GM19468 (cell line): ENCODE measurements around the gene TUBGCP2.
"Not testable (repeated sequence)": the region's sequence is repeated elsewhere in the genome, so short reads cannot be mapped to it uniquely, and the experiment has no call there.

Experiments
- ATAC-seq: cut with Tn5 transposase; IDR thresholded peaks from one replicate; pipeline ENCODE4 v1.9.1; 2021; ENCODE audit warnings: mild to moderate bottlenecking, moderate library complexity, moderate number of reproducible peaks; ENCODE audit not compliant: unreplicated experiment; ENCODE audit errors: extremely low read depth

Gene TUBGCP2

DNA sequence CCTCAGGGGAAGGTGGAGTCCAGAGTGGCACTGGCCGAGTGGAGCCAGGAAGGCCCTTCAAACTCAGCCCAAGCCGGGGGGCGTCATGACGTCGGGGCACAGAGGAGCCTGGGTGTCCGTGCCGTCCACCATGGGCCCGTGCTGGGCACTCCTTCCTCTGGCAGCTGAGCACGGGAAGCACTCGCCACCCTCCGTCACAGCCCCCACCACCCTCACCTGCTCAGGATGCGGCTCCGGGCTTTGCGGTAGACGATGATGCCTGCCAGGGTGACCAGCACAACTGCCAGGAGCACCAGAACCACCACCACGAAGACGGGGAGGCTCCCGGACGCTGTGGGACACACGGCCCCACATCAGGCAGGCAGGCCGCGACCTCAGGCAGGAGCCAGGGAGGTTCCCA, 40.1 kb downstream of the TUBGCP2 start:
- no peak for ATAC-seq

DNA sequence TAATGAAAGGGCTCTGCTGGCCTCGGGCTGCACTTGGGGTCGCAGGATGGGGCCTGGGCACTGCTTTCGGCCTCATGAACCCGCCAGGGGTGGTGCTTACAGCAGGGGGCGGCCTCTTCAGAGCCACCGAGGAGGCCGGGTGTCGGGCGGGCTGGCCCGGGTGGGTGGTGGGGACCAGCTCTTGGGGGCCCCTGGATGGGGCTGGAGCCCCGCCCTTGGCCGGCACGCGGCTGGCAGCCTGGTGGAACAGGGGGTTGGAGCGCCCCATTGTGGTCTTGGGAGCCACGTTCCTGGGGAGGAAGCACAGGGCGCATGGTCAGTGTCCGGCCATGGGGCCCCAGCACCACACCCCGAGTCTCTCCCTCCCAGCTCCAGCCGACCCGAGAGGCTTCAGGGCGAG, 40.8 kb downstream of the TUBGCP2 start:
- ATAC-seq: no peak

DNA sequence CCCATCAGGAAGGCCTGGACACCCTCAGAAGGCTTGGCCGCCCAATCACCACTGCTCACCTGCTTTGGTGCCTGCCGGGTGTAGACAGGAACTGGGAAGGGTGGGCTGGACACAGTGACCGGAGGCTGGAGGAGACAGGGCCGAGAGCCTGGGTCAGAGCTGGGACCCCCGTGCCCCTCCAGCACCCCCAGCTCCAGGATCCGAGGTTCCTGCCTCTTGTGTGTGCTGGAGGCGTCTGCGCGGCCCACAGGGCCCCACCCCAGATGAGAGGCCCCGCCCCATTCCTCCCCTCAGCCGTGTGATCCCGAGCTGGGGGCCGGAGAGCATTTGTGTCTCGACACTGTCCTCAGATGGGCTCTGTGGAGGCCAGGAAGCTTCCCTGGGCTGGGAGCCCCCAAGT, 41.4 kb downstream of the TUBGCP2 start:
- no peak for ATAC-seq

DNA sequence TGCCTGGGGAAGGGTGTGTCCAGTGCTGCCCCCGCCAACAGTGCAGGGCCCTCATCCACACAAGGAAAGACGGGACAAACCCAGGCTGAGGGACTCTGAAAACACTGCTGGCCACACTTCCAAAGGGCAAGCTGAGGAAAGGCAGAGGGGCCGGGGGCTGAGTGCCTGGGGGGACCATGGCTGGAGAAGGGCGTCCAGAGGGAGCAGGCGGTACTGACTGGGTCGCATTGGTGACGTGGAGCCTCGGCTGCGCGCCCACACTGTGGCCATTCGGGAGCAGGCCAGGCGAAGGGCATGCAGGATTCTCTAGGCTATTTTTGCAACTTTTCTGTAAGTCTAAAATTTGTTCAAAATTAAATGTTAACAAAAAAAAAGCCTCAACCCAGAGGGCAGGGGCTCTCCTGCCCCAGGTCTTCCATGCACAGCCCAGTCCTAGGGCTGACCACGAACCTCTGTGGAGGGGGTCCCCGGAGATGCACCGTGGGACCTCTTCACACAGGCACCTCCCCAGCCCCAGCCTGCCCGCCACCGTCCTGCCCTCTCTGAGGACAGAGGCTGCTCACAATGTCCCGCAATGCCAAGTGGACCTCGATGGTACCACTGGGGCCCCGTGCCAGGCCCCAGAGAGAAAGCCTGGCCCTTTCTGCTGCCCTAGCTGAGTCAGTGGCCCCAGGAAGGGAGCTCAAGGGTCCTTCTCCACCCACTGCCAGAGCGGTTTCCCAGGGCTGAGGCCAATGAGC, 42.4 kb downstream of the TUBGCP2 start:
- ATAC-seq: no peak

DNA sequence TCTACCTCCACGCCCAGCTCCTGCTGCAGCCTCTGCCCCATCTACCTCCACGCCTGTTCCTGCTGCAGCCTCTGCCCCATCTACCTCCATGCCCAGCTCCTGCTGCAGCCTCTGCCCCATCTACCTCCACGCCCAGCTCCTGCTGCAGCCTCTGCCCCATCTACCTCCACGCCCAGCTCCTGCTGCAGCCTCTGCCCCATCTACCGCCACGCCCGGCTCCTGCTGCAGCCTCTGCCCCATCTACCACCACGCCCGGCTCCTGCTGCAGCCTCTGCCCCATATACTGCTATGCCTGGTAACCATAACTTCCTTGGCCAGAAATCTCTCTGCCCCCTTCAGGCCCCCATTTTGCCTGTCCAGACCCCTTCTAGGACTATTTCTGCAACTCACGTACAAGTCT, 43.6 kb downstream of the TUBGCP2 start:
- ATAC-seq: not testable (repeated sequence)

DNA sequence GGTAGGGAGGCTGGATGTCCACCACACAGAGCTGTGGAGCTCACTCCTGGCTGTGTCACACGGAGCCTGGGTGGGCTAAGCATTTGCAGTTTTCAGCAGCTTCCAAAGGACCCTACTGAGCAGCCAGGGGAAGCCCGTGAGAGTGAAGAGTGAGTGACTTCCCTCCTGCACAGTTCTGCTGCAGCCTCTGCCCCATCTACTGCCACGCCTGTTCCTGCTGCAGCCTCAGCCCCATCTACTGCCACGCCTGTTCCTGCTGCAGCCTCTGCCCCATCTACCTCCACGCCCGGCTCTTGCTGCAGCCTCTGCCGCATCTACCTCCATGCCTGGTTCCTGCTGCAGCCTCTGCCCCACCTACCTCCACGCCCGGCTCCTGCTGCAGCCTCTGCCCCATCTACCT, 44.2 kb downstream of the TUBGCP2 start:
- ATAC-seq: no peak

DNA sequence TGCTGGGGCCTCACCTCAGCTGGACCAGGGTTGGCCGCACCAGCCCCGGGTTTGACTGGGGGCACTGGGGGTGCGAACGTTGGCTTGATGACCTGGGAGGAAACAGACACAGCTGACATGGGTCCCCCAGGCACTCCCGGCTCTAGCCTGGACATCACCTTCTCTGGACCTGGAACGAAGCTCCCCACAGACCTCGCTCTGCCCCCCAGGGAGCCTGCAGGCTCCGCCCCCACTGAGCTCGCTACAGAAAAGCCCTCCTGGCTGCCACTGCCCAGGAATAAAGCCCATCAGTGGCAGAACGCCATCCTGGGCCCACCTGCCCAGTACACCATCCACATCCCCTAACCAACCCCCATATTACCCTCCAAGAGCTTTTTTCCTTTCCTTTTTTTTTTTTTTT, 45.0 kb downstream of the TUBGCP2 start:
- no peak for ATAC-seq

DNA sequence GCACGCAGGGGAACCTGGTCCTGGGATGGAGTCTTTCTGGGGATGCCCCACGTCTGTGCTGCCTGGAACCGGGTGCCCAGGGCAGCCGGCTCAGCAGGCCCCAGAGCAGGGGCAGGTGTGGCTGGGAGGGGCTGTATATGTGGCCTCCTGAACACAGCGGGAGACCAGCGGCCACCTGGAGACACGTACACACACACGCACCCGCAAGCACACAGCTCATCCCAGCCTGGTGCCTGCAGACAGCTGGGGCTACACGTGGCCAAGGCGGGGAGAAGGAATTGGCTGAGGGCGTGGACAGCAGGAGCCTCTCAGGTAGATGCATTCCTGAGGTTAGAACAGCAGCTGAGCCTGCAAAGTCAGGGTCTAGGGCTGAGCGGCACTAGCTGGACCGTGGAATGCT, 46.0 kb downstream of the TUBGCP2 start:
- no peak for ATAC-seq

DNA sequence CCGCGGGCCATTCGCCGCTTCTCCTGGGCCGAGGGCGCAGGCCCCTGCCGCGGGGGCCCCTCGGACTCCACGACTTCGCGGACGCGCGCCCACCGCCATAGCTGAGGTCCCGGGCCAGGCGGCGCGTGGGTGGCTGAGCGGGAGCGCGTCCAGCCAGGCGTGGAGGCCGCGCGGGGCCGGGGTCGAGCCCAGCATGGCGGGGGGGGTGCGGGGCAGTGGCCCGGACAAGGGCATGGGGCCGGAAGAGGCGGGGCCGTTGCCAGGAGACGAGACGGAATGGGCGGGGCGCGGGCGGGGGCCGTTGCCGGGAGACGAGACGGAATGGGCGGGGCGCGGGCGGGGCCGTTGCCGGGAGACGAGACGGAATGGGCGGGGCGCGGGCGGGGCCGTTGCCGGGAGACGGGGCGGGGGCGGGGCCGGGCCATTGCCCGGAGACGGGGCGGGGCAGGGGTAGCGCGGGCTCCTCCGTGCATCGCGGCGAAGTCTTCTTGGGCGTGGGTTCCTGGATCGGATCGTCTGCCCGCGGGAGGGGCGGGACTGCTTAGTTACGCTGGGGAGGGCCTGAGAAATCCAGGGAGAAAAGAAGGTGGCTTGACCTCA, 46.8 kb downstream of the TUBGCP2 start:
- ATAC-seq: peak; percentile 17

DNA sequence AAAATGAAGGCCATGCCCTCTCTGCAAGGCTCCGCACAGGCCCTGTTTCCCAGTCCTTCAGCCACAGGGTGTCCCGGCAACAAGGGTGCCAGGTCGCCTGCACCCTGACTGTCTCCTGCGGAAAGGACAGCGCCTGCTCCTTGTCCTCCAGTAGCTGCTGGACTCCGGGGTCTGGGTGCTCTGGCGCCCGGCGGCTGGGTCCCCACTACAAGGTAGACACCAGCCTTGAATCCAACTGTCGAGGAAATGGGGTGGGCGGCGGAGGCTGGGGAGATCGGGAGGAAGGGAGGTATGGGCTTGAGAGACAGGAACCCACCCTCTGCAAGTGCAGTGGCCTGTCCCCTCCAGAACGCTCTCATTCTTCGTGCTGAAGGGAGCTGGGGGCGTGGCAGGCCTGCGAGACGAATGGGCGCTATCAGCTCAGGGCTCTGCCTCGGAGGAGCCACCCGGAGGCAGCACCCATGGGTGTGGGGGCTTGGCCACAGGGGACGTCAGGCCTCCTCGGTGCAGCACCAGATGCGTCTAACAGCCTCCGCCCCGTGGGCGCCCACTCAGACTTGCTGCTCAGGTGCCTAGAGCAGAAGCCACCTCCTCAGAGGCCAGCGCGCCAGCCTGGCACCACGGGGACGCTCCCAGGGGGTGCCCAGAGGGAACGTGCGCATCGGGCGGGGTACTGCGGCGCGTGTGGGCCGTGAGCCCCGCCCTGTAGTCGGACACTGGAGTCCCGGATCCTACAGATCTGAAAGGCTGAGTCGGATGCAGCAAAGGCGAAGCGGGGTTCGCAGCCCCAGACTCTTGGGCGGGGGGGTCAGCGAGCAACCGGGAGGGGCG, 47.6 kb downstream of the TUBGCP2 start:
- peak; percentile 27 for ATAC-seq

DNA sequence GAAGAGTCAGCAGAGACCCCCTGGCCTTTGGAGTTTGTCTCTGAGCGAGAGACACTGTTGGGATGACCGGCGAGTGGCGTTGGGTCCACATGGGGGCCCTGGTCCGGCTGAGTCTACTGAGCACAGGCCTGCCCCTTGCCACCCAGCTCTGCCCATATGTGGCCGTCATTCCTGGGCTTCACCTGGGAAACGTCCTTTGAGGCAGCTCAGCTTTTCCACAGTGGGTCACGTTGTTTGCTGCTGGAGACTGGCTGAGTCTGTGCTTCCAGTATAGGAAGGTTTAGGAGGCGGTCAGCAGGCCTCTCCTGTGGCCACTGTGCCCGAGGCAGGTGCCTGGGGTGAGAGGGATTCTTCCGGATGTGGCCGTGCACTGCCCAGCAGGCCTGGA, 49.1 kb downstream of the TUBGCP2 start:
- no peak for ATAC-seq

DNA sequence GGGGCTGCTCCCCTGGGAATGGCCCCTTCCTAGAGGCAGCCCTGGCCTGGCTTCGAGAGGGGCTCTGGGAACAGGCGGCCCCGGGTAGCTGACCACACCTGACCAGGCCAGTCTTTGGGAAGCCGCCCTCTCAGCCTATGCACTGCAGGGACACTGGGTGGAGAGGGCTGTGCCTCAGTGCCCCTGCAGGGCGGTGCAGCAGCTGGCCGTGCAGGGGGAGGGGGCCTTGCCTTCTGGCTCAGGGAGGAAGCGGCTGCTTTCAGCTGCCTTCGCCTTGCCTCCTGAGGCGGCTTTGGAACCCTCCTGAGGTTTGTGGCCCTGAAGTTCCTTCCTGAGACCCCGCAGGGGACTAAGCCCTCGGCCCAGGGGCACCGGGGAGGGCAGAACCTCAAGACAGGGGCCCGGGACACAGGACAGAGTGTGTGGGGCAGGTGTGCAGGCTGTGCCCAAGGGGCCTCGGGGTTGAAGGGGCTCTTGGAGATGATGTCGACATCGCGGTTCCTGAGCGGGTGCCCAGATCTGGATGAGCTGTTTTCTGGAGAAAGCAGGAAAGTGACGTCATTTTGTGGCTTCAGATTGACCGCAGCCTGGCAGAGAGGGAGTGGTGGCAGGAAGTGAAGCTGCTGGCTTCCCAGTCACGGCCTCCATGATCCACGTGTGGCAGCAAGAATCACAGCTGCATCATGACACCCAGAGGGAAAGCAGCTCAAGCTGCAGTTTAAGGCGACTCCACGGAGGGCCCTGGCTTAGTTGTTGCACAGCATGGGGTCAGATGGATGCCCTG, 49.7 kb downstream of the TUBGCP2 start:
- no peak for ATAC-seq

DNA sequence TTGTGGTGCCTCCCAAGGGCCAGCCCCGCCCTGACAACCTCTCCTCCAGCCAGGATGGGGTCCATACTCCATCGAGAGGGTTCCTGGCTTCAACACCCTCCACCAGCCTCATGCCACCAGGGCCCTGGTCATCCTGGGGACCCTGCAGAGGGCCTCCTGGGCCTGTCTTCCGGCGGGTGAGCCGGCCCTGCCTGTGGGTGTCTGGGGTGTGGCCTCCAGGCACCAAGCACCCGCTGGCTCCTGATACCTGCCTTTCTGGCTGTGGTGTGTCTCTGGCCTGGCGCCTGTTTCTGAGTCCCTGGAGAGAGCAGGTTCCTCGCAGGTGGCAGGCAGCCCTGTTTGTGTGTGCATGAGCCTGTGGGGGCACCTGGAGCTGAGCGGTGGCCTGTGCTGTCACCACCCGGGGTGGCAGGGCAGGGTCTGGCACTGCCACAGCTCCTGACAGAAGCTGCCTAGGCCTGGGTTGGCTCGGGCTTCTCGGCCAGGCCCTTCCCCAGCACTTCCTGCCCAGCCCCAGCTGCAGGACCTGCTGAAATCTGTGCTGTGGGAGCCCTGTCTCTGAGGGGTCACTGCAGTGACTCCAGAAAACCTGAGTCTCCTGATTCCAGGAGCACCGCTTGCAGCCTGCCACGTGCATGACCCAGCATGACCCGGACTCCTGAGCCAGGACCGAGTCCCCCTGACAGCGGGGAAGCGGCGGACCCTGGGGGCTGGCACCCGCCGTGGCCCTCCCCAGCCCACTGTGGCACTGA, 50.4 kb downstream of the TUBGCP2 start:
- ATAC-seq: no peak

DNA sequence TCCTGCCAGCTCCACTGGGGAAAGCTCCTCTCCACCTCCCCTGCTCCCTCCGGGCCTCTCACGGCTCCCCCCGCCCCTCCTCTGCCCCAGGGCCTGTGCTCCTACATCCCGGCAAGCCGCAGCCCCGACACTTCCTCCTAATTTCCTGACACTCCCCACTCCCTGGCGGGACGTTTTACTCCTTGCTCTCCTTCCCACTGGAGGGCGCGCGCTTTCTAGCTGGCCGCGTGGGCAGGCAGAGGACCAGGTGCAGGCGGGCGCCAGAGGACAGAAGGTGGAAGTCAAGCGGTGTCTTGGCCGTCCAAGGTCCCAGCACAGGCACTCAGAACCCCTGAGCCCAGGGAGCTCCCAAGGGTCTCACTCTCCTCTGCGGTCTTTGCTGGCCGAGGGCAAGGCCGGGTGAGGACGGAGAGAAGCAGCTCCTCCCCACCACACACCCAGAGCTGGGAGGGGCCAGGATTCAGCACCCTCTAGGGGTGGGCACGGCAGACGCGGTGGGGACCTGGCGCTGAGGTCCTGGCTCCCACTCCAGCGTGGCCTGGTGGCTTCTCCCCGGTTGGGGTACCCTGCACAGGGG, 51.1 kb downstream of the TUBGCP2 start:
- ATAC-seq: no peak

DNA sequence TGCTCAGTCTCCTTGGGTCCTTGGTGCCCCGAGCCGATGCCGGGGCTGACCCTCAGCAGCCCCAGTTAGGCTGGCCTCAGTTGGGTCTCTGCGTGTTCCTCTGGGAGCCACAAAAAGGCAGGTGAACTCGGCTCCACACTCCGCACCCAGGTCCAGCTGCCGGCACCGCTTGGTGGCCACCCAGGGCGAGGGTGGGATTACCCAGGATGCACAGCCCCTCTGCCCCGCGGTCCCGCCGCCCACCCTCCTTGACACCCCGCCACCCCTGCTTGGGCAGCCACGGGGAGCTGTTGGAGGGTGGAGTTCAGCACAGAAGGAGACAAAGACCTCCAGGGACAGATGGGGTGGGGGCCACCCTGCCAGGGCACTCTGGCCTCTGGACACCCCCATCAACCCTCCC, 53.3 kb downstream of the TUBGCP2 start:
- ATAC-seq: no peak

DNA sequence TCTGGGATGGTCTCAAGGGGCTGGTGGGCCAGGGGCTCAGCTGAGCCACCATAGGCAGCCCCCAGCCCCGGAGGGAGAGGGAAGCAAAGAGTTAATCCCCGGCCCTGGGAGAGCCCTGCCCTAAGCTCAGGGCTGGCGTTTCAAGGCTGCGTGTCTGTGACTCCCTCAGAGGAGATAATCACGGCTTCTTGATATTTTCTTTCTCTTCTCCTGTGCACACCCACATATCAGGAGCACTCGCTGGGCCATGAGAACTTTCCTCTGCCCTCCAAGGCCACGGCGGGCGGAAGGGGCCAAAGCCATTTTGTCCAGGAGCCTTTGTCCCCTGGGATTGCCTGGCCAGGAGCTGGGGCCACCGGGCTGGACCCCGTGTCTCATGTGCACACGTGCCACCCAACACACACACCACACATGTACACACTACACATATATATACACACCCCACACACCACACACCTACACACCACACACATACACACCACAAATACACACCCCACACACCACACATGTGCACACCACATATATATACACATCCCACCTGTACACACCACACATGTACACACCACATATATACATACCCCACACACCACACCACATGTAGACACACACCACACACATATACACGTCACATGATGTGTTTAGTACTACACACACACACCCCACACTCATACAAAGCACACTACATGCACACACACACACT, 54.1 kb downstream of the TUBGCP2 start:
- ATAC-seq: no peak

DNA sequence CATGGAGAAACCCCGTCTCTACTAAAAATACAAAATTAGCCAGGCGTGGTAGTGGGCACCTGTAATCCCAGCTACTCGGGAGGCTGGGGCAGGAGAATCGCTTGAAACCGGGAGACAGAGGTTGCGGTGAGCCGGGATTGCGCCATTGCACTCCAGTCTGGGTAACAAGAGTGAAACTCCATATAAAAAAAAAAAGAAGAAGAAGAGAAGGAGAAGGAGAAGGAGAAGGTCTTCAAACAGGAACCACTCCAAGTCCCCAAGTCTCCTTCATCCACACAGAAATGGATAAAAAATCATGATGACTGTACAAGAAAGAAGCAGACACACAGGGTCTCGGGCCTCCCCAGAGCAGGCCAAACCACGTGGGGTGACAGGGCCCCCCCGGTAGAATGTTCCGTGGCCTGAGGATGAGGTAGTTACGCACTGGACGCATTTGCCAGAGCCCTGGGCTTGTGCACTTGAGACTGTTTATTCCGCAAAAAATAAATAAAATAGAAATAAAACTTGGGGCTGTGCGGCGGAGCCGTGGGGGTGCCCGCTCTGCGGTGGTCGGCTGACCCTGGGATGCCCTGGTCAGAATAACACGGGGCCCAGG, 55.2 kb downstream of the TUBGCP2 start:
- ATAC-seq: no peak

DNA sequence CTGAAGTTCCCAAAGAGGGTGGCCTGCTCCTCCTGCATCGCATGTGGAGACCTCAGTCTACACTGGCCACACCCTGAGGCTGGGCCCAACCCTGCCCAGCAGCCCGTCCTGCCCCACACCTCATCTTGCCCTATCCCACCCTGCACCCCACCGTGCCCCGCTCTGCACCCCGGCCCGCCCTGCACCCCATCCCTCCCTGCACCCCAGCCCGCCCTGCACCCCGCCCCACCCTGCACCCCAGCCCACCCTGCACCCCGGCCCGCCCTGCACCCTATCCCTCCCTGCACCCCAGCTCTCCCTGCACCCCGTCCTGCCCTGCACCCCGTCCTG, 56.5 kb downstream of the TUBGCP2 start:
- no peak for ATAC-seq
